ENCODE results near the gene CREG2. TPM values are rescaled to one million over a fixed set of nuclear protein-coding genes. Genes with fewer than 3 reads are reported as not detected.

CREG2 gene
- polyA plus RNA-seq, 1 of the 3 experiments (the other 2 are of a cell fraction), result 1.4 TPM

DNA sequence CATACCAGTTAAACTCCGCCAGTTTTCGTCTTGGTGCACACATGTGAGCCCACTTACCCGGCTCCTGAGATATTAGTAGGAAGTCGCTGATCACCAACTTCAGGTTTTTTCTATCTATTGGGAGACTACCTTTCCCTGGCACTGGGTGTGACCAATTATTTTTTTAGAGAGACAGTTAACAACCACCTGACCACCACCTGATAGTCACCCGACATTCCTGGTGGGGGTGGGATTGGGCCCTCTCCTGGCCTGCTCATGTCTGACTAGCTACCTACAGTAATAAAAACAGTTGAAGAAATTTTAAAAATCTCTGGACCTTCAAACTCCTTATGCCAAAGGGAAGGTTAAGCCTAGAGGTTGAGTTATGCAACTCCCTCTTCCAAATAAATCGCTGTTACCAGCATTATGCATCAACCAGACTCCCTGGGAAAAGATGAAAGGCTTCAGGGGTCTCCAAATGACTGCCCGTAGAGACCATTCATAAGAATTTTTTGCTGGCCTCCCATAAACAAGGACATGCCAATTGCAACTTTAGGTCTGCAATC, 27.8 kb downstream of the CREG2 start:
- H3K36me3 ChIP-seq (replicated peaks in 1 of 2; ENCODE audit: control insufficient read depth in 1 of 2, insufficient read depth in 2 of 2, low read length in 1 of 2), result no peaks in the 10 kb centered on the region
- H3F3A ChIP-seq (replicated peaks; ENCODE audit: insufficient read depth), result no peaks in the 10 kb centered on the region
- POLR2A ChIA-PET, result no interaction called here
- peaks cover 8% of the 10 kb centered on the region; the same call in 1 of the 2 replicates for H3K27me3 ChIP-seq (ENCODE audit: insufficient read depth)
- H3K9me3 ChIP-seq, result no peaks in the 10 kb centered on the region
- no peak overlapping the region for H3K9ac ChIP-seq
- CTCF ChIA-PET, result interaction anchor here (0.6 to 2.5 kb wide), 2 partner anchors 17 to 1172 kb away, joined by 3 to 10 read pairs; no protein-coding TSS in a partner anchor
- no peaks in the 10 kb centered on the region for H3K79me2 ChIP-seq (ENCODE audit: insufficient read depth)
- no peak overlapping the region for H2AFZ ChIP-seq (ENCODE audit: low read depth)
- TF ChIP-seq, protein P1, sequence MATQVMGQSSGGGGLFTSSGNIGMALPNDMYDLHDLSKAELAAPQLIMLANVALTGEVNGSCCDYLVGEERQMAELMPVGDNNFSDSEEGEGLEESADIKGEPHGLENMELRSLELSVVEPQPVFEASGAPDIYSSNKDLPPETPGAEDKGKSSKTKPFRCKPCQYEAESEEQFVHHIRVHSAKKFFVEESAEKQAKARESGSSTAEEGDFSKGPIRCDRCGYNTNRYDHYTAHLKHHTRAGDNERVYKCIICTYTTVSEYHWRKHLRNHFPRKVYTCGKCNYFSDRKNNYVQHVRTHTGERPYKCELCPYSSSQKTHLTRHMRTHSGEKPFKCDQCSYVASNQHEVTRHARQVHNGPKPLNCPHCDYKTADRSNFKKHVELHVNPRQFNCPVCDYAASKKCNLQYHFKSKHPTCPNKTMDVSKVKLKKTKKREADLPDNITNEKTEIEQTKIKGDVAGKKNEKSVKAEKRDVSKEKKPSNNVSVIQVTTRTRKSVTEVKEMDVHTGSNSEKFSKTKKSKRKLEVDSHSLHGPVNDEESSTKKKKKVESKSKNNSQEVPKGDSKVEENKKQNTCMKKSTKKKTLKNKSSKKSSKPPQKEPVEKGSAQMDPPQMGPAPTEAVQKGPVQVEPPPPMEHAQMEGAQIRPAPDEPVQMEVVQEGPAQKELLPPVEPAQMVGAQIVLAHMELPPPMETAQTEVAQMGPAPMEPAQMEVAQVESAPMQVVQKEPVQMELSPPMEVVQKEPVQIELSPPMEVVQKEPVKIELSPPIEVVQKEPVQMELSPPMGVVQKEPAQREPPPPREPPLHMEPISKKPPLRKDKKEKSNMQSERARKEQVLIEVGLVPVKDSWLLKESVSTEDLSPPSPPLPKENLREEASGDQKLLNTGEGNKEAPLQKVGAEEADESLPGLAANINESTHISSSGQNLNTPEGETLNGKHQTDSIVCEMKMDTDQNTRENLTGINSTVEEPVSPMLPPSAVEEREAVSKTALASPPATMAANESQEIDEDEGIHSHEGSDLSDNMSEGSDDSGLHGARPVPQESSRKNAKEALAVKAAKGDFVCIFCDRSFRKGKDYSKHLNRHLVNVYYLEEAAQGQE (IDR thresholded peaks at IDR 0.05; ENCODE audit: low read depth, low read length), result no peak
- TF ChIP-seq SMC3 (IDR thresholded peaks at IDR 0.05; ENCODE audit: low read depth, low read length), result no peak
- no peak for TF ChIP-seq FOXJ3 (CRISPR knock-in tag; IDR thresholded peaks at IDR 0.05)
- no peak for TF ChIP-seq TEAD4 (IDR thresholded peaks at IDR 0.05; ENCODE audit: borderline replicate concordance, insufficient read depth)
- TF ChIP-seq FOSL2 (IDR thresholded peaks at IDR 0.05; ENCODE audit: borderline replicate concordance, low read depth), result no peak
- no peak for TF ChIP-seq FOXM1 (IDR thresholded peaks at IDR 0.05; ENCODE audit: low read depth)
- TF ChIP-seq RFX5 (IDR thresholded peaks at IDR 0.05; ENCODE audit: low read length), result no peak
- TF ChIP-seq, protein P2, sequence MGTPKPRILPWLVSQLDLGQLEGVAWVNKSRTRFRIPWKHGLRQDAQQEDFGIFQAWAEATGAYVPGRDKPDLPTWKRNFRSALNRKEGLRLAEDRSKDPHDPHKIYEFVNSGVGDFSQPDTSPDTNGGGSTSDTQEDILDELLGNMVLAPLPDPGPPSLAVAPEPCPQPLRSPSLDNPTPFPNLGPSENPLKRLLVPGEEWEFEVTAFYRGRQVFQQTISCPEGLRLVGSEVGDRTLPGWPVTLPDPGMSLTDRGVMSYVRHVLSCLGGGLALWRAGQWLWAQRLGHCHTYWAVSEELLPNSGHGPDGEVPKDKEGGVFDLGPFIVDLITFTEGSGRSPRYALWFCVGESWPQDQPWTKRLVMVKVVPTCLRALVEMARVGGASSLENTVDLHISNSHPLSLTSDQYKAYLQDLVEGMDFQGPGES (IDR thresholded peaks at IDR 0.05; ENCODE audit: low read depth, low read length), result no peak
- TF ChIP-seq ELF1 (IDR thresholded peaks at IDR 0.05), result no peak
- no peak for TF ChIP-seq CHD2 (IDR thresholded peaks at IDR 0.05; ENCODE audit: low read length, partially characterized antibody)
- TF ChIP-seq, protein P3, sequence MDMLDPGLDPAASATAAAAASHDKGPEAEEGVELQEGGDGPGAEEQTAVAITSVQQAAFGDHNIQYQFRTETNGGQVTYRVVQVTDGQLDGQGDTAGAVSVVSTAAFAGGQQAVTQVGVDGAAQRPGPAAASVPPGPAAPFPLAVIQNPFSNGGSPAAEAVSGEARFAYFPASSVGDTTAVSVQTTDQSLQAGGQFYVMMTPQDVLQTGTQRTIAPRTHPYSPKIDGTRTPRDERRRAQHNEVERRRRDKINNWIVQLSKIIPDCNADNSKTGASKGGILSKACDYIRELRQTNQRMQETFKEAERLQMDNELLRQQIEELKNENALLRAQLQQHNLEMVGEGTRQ (IDR thresholded peaks at IDR 0.05; ENCODE audit: borderline replicate concordance, low read depth, low read length), result no peak
- TF ChIP-seq, protein P4, sequence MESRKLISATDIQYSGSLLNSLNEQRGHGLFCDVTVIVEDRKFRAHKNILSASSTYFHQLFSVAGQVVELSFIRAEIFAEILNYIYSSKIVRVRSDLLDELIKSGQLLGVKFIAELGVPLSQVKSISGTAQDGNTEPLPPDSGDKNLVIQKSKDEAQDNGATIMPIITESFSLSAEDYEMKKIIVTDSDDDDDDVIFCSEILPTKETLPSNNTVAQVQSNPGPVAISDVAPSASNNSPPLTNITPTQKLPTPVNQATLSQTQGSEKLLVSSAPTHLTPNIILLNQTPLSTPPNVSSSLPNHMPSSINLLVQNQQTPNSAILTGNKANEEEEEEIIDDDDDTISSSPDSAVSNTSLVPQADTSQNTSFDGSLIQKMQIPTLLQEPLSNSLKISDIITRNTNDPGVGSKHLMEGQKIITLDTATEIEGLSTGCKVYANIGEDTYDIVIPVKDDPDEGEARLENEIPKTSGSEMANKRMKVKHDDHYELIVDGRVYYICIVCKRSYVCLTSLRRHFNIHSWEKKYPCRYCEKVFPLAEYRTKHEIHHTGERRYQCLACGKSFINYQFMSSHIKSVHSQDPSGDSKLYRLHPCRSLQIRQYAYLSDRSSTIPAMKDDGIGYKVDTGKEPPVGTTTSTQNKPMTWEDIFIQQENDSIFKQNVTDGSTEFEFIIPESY (IDR thresholded peaks at IDR 0.05; ENCODE audit: borderline replicate concordance, low read depth), result no peak
- no peak for TF ChIP-seq NRF1 (IDR thresholded peaks at IDR 0.05; ENCODE audit: low read depth, low read length)
- no peak for TF ChIP-seq MEF2A (IDR thresholded peaks at IDR 0.05; ENCODE audit: borderline replicate concordance, low read depth)
- no peak for TF ChIP-seq EP300 (IDR thresholded peaks at IDR 0.05; ENCODE audit: borderline replicate concordance in 1 of 2, low read depth in 1 of 2, low read length in 1 of 2)
- no peak for TF ChIP-seq EZH2phosphoT487 (IDR thresholded peaks at IDR 0.05; ENCODE audit: borderline replicate concordance, low read depth)
- TF ChIP-seq, protein P5, sequence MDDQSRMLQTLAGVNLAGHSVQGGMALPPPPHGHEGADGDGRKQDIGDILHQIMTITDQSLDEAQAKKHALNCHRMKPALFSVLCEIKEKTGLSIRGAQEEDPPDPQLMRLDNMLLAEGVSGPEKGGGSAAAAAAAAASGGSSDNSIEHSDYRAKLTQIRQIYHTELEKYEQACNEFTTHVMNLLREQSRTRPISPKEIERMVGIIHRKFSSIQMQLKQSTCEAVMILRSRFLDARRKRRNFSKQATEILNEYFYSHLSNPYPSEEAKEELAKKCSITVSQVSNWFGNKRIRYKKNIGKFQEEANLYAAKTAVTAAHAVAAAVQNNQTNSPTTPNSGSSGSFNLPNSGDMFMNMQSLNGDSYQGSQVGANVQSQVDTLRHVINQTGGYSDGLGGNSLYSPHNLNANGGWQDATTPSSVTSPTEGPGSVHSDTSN (IDR thresholded peaks at IDR 0.05), result no peak
- TF ChIP-seq TAF1 (IDR thresholded peaks at IDR 0.05; ENCODE audit: borderline replicate concordance, low read depth, low read length), result no peak
- TF ChIP-seq SIN3A (IDR thresholded peaks at IDR 0.05; ENCODE audit: borderline replicate concordance, low read depth, low read length), result no peak
- H4K20me1 ChIP-seq (ENCODE audit: insufficient read depth), result no peaks in the 10 kb centered on the region
- no peak overlapping the region for H3K27ac ChIP-seq (ENCODE audit: low read depth in 2 of 2, low read length in 1 of 2)
- no peaks in the 10 kb centered on the region for H3K9me2 ChIP-seq
- 78% methylated on average over 7 of the region's 7 CpGs for WGBS (ENCODE audit: low lambda C conversion rate)
- H3K4me3 ChIP-seq (ENCODE audit: low read depth in 2 of 2, low read length in 1 of 2), result no peak overlapping the region
- no peaks in the 10 kb centered on the region; a peak in 1 of 4 replicates for H3K4me1 ChIP-seq (ENCODE audit: control insufficient read depth in 1 of 2, insufficient read depth in 2 of 2, low read depth in 1 of 2, low read length in 1 of 2)
- DNase-seq, result no peak
- H3K4me2 ChIP-seq, result no peak overlapping the region
